HepG2 (cell line): Measurements from ENCODE around the gene ASB16. TPM values are rescaled to one million over a fixed set of nuclear protein-coding genes. Genes with fewer than 3 reads are reported as not detected.

ENCODE experiments used
- ATAC-seq: fragments of 200-7000 bp; cut with Tn5 transposase; 3 replicates; pipeline ENCODE4 v1.9.1; 2020; ENCODE audit warnings: mild to moderate bottlenecking, moderate library complexity
- BruUV-seq: library from RNA; stranded (reverse); fragments of 400-500 nt; replicated peaks from 2 replicates; lab custom pipeline; 2021; lab: Mats Ljungman, UMichigan
- CTCF ChIA-PET: fragments of 300-600 bp; formaldehyde crosslinking; extraction: SDS; loops from one replicate; lab custom pipeline; 2021; ENCODE audit warnings: low total read pairs, inconsistent platforms, low intra/inter-chr PET ratio; lab: Yijun Ruan, JAX
- POLR2A ChIA-PET: fragments of 350-600 bp; sonication (Branson Sonifier 250); formaldehyde crosslinking; loops from one replicate; lab custom pipeline; 2020; ENCODE audit warnings: antibody characterized with exemption, inconsistent platforms; lab: Yijun Ruan, JAX
- DNase-seq: peaks from one replicate; pipeline ENCODE4 v3.0.0-alpha.2; 2015; ENCODE audit warnings: low spot score
- FAIRE-seq: peaks from 3 replicates; lab custom pipeline; 2011; peaks lifted over from hg19 to GRCh38; lab: Jason Lieb, UNC
- H2AFZ ChIP-seq: one replicate; pipeline ENCODE4 v1.6.1; 2011; ENCODE audit warnings: low read length, inconsistent platforms
- H3K27ac ChIP-seq: fragments of 300-600 bp; 3 replicates; pipeline ENCODE4 v1.8.0; 2011; ENCODE audit warnings: mixed run types, mild to moderate bottlenecking, mixed read lengths, low read length, inconsistent platforms; ENCODE audit not compliant: insufficient read depth; ENCODE audit errors: extremely low read length
- H3K27me3 ChIP-seq, 2 experiments: fragments of 200-600 bp in 1 of 2; 2 replicates in 1 of 2; 3 replicates in 1 of 2; pipeline versions ENCODE4 v1.6.0 to v1.8.0; 2011; ENCODE audit warnings: low read length in 2 of 2, mild to moderate bottlenecking in 2 of 2, moderate library complexity in 2 of 2, inconsistent platforms in 1 of 2; ENCODE audit not compliant: insufficient read depth in 2 of 2, control insufficient read depth in 1 of 2
- H3K36me3 ChIP-seq, 2 experiments: fragments of 200-600 bp in 1 of 2; replicated peaks in 1 of 2; 2 replicates in 1 of 2; 3 replicates in 1 of 2; pipeline versions ENCODE4 v1.5.1 to v1.8.0; 2011; ENCODE audit warnings: low read length in 2 of 2, inconsistent platforms in 1 of 2; ENCODE audit not compliant: insufficient read depth in 2 of 2, control insufficient read depth in 1 of 2
- H3K4me1 ChIP-seq: 2 replicates; pipeline ENCODE4 v1.5.1; 2012; ENCODE audit warnings: low read length, inconsistent platforms; ENCODE audit not compliant: insufficient read depth
- H3K4me2 ChIP-seq: 2 replicates; pipeline ENCODE4 v1.6.0; 2011; ENCODE audit warnings: low read depth, low read length, inconsistent platforms
- H3K4me3 ChIP-seq, 3 experiments: fragments of 200-600 bp in 1 of 3; sonication (generic), shearing (Covaris generic) in 1 of 3; replicated peaks in 1 of 3; 2 replicates each; pipeline ENCODE4 v1.5.1; 2011 to 2016; ENCODE audit warnings: low read length in 3 of 3, inconsistent platforms in 2 of 3, low read depth in 2 of 3, mild to moderate bottlenecking in 2 of 3, control low read depth in 1 of 3, mixed read lengths in 1 of 3; ENCODE audit not compliant: insufficient read depth in 1 of 3
- H3K79me2 ChIP-seq: one replicate; pipeline ENCODE4 v1.6.1; 2011; ENCODE audit warnings: low read length, inconsistent platforms; ENCODE audit not compliant: insufficient read depth
- H3K9ac ChIP-seq: 2 replicates; pipeline ENCODE4 v1.6.0; 2011; ENCODE audit warnings: mild to moderate bottlenecking, low read depth, low read length, inconsistent platforms; ENCODE audit not compliant: insufficient read depth
- H3K9me3 ChIP-seq: 2 replicates; pipeline ENCODE4 v1.5.1; 2012; ENCODE audit warnings: mild to moderate bottlenecking, low read length
- H4K20me1 ChIP-seq: 2 replicates; pipeline ENCODE4 v1.6.0; 2011; ENCODE audit warnings: inconsistent platforms, mild to moderate bottlenecking, low read length, moderate library complexity; ENCODE audit not compliant: insufficient read depth
- DMAP1 ChIP-seq: IDR thresholded peaks from 2 replicates; pipeline ENCODE4 v1.6.1; 2016
- FOXP1 ChIP-seq, 2 experiments: fragments of 450-650 bp in 1 of 2; IDR thresholded peaks; 2 replicates each; pipeline ENCODE4 v1.6.1; 2017 to 2018; ENCODE audit warnings: antibody characterized with exemption in 1 of 2
- GABPB1 ChIP-seq: IDR thresholded peaks from 2 replicates; pipeline ENCODE4 v1.6.1; 2016; ENCODE audit warnings: mild to moderate bottlenecking, missing genetic modification reagents, moderate library complexity, missing compliant biosample characterization
- KLF13 ChIP-seq: sonication (generic); formaldehyde crosslinking; IDR thresholded peaks from 2 replicates; pipeline ENCODE4 v1.4.0; 2020; ENCODE audit warnings: mild to moderate bottlenecking, missing genetic modification reagents
- MED8 ChIP-seq: sonication (generic); formaldehyde crosslinking; IDR thresholded peaks from 2 replicates; pipeline ENCODE4 v1.8.1; 2023; ENCODE audit warnings: mild to moderate bottlenecking, missing genetic modification reagents; ENCODE audit not compliant: insufficient replicate concordance
- PRPF4 ChIP-seq: fragments of 200-400 bp; formaldehyde crosslinking; IDR thresholded peaks from 2 replicates; pipeline ENCODE4 v1.6.1; 2016; ENCODE audit warnings: low read length, low read depth; ENCODE audit not compliant: poor library complexity, severe bottlenecking
- RAD21 ChIP-seq: fragments of 450-650 bp; formaldehyde crosslinking; IDR thresholded peaks from 2 replicates; pipeline ENCODE4 v1.5.0; 2020; ENCODE audit warnings: mild to moderate bottlenecking
- SMC3 ChIP-seq: IDR thresholded peaks from 2 replicates; pipeline ENCODE4 v1.6.1; 2011; ENCODE audit warnings: low read length, improper control_type of control experiment
- SOX6 ChIP-seq, 2 experiments: fragments of 450-650 bp in 1 of 2; sonication (generic) in 1 of 2; formaldehyde crosslinking in 1 of 2; IDR thresholded peaks; 2 replicates each; pipeline versions ENCODE4 v1.4.0 to v1.6.1; 2017 to 2020; ENCODE audit warnings: antibody characterized with exemption in 1 of 2, mild to moderate bottlenecking in 1 of 2, missing genetic modification reagents in 1 of 2
- ZNF143 ChIP-seq: sonication (generic); formaldehyde crosslinking; IDR thresholded peaks from 2 replicates; pipeline ENCODE4 v1.4.0; 2020; ENCODE audit warnings: missing genetic modification reagents
- ZNF441 ChIP-seq: sonication (generic); formaldehyde crosslinking; IDR thresholded peaks from 2 replicates; pipeline ENCODE4 v1.7.0; 2021; ENCODE audit warnings: missing genetic modification reagents, borderline replicate concordance
- WGBS: methylation state at CpG from one replicate; pipeline ENCODE4 v1.1.6; 2017; ENCODE audit warnings: low lambda C conversion rate; 5-methylcytosine and 5-hydroxymethylcytosine counted together
- in situ Hi-C: cut with HindIII; loops from 2 replicates; pipeline ENCODE4 v1.10.0; 2017; ENCODE audit warnings: low pct_unique_long_range_greater_than_20kb; ENCODE audit not compliant: extremely low pct_ligation_motif_present
- intact Hi-C: fragments of 100-400 bp; cut with micrococcal nuclease; formaldehyde crosslinking; loops from one replicate; pipeline ENCODE4 v1.10.0; 2022; ENCODE audit not compliant: unreplicated experiment
- polyA plus RNA-seq, 8 experiments: library from polyadenylated mRNA; depleted of rRNA in 3 of 8; stranded (reverse) in 7 of 8; unstranded in 1 of 8; fragments of >200 nt; fragmentation: Illumina TruSeq in 4 of 8; extraction: Trizol in 4 of 8; gene quantifications; 2 replicates each; pipeline versions ENCODE4 v1.2.1 to v1.2.3, GENCODE V29; 2011 to 2016; ENCODE audit warnings: low read depth in 4 of 8, missing spikeins in 1 of 8, mixed read lengths in 1 of 8; ENCODE audit not compliant: insufficient read depth in 1 of 8
- total RNA-seq, 5 experiments: library from RNA; depleted of rRNA; stranded (reverse); fragments of >200 nt; fragmentation: Illumina TruSeq; extraction: Trizol; gene quantifications; 2 replicates each; pipeline ENCODE4 v1.2.3, GENCODE V29; 2016; ENCODE audit warnings: low read depth in 1 of 5
- TF ChIP-seq, protein P1 (sequence below), 2 experiments: IDR thresholded peaks; 2 replicates each; pipeline ENCODE4 v1.6.1; 2011 to 2012; ENCODE audit warnings: low read length in 2 of 2, borderline replicate concordance in 1 of 2, low read depth in 1 of 2, mild to moderate bottlenecking in 1 of 2, moderate library complexity in 1 of 2
- TF ChIP-seq, protein P2 (sequence below): sonication (generic); formaldehyde crosslinking; IDR thresholded peaks from 2 replicates; pipeline ENCODE4 v1.4.0; 2020; ENCODE audit warnings: mild to moderate bottlenecking, missing genetic modification reagents
- TF ChIP-seq, protein P3 (sequence below): conservative IDR thresholded peaks from 2 replicates; pipeline ENCODE4 v1.6.1; 2018; ENCODE audit warnings: missing genetic modification reagents
- TF ChIP-seq, protein P4 (sequence below): sonication (generic); formaldehyde crosslinking; conservative IDR thresholded peaks from 2 replicates; pipeline ENCODE4 v1.8.1; 2023; ENCODE audit warnings: missing genetic modification reagents

Gene ASB16
- total and polyA plus RNA-seq, 2 of the 13 experiments (the other 11 are each of a cell fraction or from before 2014, with no cell fraction given), result 0.07 TPM; not detected in 1

DNA sequence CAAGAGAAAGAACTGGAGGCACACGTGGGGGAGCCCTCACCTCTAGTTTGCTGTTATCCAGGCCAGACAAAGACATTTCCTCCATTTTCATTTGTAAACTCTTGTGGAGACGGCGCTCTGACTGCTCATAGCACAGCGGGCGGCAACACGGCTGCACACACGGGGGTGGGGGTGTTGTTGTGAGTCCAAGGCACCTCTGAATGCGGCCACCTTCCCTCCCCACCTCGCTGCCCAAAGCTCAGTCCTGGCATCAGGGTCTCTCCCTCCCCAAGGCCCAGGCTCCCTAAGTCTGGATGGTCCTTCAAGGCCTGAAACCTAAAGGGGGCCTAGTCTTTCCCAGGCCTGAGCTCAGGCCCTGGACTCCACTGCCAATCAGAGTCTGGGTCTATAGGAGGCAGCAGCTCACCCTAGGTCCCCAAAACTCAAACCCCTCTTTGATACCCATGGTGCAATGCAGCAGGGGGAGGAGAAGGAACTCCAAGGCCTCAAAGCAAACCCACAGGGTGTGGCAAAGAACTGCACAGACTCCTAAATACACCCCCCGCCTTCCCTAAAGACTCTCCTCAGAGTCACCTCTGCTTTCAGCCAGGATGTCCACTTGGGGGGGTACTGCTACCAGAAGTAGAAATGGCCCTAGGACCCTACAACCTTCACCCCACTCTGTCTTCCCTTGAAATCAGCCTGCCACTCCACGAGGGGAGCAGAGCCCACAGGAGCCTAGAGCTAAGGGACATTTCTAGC is 27.6 kb downstream of the ASB16 start:
- no peak for ATAC-seq
- peak; percentile 75 for FAIRE-seq
- H3K36me3 ChIP-seq, result peaks cover 18 to 42% of the 10 kb centered on the region in 2 experiments
- in situ Hi-C loops (no loop called here), intact Hi-C loops (no loop called here)
- H4K20me1 ChIP-seq, result 0 out of 2 replicates have a peak, but pooled peaks cover 7% of the 10 kb centered on the region
- H2AFZ ChIP-seq, result no peak overlapping the region
- peaks cover 19% of the 10 kb centered on the region for H3K79me2 ChIP-seq
- H3K4me3 ChIP-seq, result peak overlapping the region; percentile 73 to 91 (median 86)
- ChIA-PET CTCF (no interaction called here), POLR2A (interaction anchor here (1.1 to 4.1 kb wide), 6 partner anchors 9 to 87 kb away, joined by 3 to 71 read pairs (median 6); partner anchors contain the start of gene TMUB2)
- peak overlapping the region; percentile 91 for H3K4me2 ChIP-seq
- H3K4me1 ChIP-seq, result peaks cover 30% of the 10 kb centered on the region
- no peaks in the 10 kb centered on the region for H3K9me3 ChIP-seq
- peak overlapping the region; percentile 77 for H3K27ac ChIP-seq
- H3K27me3 ChIP-seq, result no peaks in the 10 kb centered on the region; a peak in 1 of 5 replicates
- TSS peak; percentile 48 for BruUV-seq
- WGBS, result 76% methylated on average over 11 of the region's 11 CpGs
- H3K9ac ChIP-seq, result peak overlapping the region; percentile 84
- no peak for DNase-seq
- TF ChIP-seq, protein P1, sequence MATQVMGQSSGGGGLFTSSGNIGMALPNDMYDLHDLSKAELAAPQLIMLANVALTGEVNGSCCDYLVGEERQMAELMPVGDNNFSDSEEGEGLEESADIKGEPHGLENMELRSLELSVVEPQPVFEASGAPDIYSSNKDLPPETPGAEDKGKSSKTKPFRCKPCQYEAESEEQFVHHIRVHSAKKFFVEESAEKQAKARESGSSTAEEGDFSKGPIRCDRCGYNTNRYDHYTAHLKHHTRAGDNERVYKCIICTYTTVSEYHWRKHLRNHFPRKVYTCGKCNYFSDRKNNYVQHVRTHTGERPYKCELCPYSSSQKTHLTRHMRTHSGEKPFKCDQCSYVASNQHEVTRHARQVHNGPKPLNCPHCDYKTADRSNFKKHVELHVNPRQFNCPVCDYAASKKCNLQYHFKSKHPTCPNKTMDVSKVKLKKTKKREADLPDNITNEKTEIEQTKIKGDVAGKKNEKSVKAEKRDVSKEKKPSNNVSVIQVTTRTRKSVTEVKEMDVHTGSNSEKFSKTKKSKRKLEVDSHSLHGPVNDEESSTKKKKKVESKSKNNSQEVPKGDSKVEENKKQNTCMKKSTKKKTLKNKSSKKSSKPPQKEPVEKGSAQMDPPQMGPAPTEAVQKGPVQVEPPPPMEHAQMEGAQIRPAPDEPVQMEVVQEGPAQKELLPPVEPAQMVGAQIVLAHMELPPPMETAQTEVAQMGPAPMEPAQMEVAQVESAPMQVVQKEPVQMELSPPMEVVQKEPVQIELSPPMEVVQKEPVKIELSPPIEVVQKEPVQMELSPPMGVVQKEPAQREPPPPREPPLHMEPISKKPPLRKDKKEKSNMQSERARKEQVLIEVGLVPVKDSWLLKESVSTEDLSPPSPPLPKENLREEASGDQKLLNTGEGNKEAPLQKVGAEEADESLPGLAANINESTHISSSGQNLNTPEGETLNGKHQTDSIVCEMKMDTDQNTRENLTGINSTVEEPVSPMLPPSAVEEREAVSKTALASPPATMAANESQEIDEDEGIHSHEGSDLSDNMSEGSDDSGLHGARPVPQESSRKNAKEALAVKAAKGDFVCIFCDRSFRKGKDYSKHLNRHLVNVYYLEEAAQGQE (IDR thresholded peaks at IDR 0.05; ENCODE audit: borderline replicate concordance in 1 of 2, low read depth in 1 of 2, low read length in 2 of 2), result no peak
- TF ChIP-seq, protein P2, sequence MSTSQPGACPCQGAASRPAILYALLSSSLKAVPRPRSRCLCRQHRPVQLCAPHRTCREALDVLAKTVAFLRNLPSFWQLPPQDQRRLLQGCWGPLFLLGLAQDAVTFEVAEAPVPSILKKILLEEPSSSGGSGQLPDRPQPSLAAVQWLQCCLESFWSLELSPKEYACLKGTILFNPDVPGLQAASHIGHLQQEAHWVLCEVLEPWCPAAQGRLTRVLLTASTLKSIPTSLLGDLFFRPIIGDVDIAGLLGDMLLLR (CRISPR knock-in tag), result 0 out of 2 replicates have a peak, but pooled peaks have one; percentile 29
- TF ChIP-seq ZNF143 (peak; percentile 68), PRPF4 (peak; percentile 36), RAD21 (CRISPR knock-in tag) (peak; percentile 17; the same call in 1 of the 2 replicates), DMAP1 (CRISPR knock-in tag) (no peak), GABPB1 (CRISPR knock-in tag) (no peak), FOXP1 (IDR thresholded peaks at IDR 0.05) (no peak), FOXP1 (CRISPR knock-in tag; IDR thresholded peaks at IDR 0.05) (no peak), ZNF441 (0 out of 2 replicates have a peak, but pooled peaks have one; percentile 27), SMC3 (peak; percentile 11; the same call in 1 of the 2 replicates), MED8 (CRISPR knock-in tag) (peak; percentile 38), SOX6 (IDR thresholded peaks at IDR 0.05) (no peak), SOX6 (CRISPR knock-in tag; IDR thresholded peaks at IDR 0.05) (peak; percentile 23; the same call in 1 of the 2 replicates), KLF13 (0 out of 2 replicates have a peak, but pooled peaks have one; percentile 19)
- TF ChIP-seq, protein P3, sequence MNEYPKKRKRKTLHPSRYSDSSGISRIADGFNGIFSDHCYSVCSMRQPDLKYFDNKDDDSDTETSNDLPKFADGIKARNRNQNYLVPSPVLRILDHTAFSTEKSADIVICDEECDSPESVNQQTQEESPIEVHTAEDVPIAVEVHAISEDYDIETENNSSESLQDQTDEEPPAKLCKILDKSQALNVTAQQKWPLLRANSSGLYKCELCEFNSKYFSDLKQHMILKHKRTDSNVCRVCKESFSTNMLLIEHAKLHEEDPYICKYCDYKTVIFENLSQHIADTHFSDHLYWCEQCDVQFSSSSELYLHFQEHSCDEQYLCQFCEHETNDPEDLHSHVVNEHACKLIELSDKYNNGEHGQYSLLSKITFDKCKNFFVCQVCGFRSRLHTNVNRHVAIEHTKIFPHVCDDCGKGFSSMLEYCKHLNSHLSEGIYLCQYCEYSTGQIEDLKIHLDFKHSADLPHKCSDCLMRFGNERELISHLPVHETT (CRISPR knock-in tag), result no peak
- TF ChIP-seq, protein P4, sequence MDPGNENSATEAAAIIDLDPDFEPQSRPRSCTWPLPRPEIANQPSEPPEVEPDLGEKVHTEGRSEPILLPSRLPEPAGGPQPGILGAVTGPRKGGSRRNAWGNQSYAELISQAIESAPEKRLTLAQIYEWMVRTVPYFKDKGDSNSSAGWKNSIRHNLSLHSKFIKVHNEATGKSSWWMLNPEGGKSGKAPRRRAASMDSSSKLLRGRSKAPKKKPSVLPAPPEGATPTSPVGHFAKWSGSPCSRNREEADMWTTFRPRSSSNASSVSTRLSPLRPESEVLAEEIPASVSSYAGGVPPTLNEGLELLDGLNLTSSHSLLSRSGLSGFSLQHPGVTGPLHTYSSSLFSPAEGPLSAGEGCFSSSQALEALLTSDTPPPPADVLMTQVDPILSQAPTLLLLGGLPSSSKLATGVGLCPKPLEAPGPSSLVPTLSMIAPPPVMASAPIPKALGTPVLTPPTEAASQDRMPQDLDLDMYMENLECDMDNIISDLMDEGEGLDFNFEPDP (CRISPR knock-in tag), result 0 out of 2 replicates have a peak, but pooled peaks have one; percentile 26
